ENCODE data around the gene ADAM12. TPM values are rescaled to one million over a fixed set of nuclear protein-coding genes. Genes with fewer than 3 reads are reported as not detected.

The ADAM12 gene
- total RNA-seq, 1 experiment from 2014 or later, result not detected

- intact Hi-C loops (cut with micrococcal nuclease; ENCODE audit: unreplicated experiment), result no loop called here
- BruUV-seq (replicated peaks), result no TSS peak
- Mint-ChIP-seq H3K27ac (ENCODE audit: unreplicated experiment) (no peak overlapping the region), H3K9me3 (ENCODE audit: low read depth, unreplicated experiment) (no peaks in the 10 kb centered on the region), H3K4me3 (ENCODE audit: low read depth, unreplicated experiment) (no peak overlapping the region), H3K36me3 (ENCODE audit: insufficient read depth, unreplicated experiment) (no peaks in the 10 kb centered on the region), H3K4me1 (ENCODE audit: low read depth, unreplicated experiment) (no peaks in the 10 kb centered on the region), H3K27me3 (ENCODE audit: unreplicated experiment) (no peaks in the 10 kb centered on the region)
- CTCF ChIA-PET, result no interaction called here
- TF ChIP-seq, protein P1, sequence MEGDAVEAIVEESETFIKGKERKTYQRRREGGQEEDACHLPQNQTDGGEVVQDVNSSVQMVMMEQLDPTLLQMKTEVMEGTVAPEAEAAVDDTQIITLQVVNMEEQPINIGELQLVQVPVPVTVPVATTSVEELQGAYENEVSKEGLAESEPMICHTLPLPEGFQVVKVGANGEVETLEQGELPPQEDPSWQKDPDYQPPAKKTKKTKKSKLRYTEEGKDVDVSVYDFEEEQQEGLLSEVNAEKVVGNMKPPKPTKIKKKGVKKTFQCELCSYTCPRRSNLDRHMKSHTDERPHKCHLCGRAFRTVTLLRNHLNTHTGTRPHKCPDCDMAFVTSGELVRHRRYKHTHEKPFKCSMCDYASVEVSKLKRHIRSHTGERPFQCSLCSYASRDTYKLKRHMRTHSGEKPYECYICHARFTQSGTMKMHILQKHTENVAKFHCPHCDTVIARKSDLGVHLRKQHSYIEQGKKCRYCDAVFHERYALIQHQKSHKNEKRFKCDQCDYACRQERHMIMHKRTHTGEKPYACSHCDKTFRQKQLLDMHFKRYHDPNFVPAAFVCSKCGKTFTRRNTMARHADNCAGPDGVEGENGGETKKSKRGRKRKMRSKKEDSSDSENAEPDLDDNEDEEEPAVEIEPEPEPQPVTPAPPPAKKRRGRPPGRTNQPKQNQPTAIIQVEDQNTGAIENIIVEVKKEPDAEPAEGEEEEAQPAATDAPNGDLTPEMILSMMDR (IDR thresholded peaks at IDR 0.05; ENCODE audit: unreplicated experiment), result no peak
- no peak for DNase-seq
Observed at GRCh38 chr10:126036515-126036914, 351.8 kb downstream of the ADAM12 start.

DNA sequence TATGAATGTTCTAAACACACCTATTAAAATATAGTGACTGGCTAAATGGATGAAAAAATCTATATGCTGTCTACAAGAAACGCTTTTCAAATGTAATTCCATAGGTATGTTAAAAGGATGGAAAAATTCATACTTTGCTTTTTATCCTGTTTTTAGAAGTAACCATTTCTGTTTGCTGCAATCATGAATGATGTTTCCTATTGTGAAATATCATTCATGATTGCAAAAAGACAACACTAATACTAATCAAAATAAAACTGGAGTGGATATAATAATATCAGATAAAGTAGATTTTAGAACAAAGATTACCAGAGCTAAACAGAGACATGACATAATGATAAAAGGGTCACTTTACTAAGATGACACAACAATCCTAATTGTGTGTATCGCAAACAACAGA, 353.7 kb downstream of the ADAM12 start:
- Mint-ChIP-seq H3K9me3 (ENCODE audit: low read depth, unreplicated experiment) (no peaks in the 10 kb centered on the region), H3K27ac (ENCODE audit: unreplicated experiment) (no peak overlapping the region), H3K27me3 (ENCODE audit: unreplicated experiment) (no peaks in the 10 kb centered on the region), H3K4me1 (ENCODE audit: low read depth, unreplicated experiment) (no peaks in the 10 kb centered on the region), H3K36me3 (ENCODE audit: insufficient read depth, unreplicated experiment) (no peaks in the 10 kb centered on the region), H3K4me3 (ENCODE audit: low read depth, unreplicated experiment) (no peak overlapping the region)
- no TSS peak for BruUV-seq (replicated peaks)
- TF ChIP-seq, protein P1 (IDR thresholded peaks at IDR 0.05; ENCODE audit: unreplicated experiment), result no peak
- no peak for DNase-seq
- intact Hi-C loops (cut with micrococcal nuclease; ENCODE audit: unreplicated experiment), result no loop called here
- CTCF ChIA-PET, result no interaction called here

DNA sequence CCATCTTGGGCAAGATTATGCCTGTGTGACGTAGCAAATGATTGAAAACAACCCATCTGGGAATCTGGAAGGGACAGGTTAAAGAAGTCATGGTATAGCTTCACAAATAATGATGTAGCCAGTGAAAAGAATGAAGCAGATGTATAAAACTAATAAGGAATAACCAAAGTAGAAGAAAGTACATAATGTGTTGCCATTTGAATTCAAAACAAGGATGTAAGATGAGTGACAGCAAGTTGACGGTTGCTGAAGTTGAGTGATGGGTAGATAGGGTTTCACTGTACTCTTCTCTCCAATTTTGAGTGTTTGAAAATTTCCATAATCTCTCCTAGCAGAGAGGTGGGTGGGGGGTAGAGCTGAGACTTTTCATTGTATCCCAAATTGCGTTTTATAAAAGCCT, 358.3 kb downstream of the ADAM12 start:
- CTCF ChIA-PET, result no interaction called here

GRCh38 chr10:126027692-126028091, 360.6 kb downstream of the ADAM12 start:
- no peaks in the 10 kb centered on the region for H3K36me3 Mint-ChIP-seq (ENCODE audit: insufficient read depth, unreplicated experiment)
- no peak overlapping the region for H3K27ac Mint-ChIP-seq (ENCODE audit: unreplicated experiment)
- H3K27me3 Mint-ChIP-seq (ENCODE audit: unreplicated experiment), result no peaks in the 10 kb centered on the region
- peaks cover 3% of the 10 kb centered on the region for H3K9me3 Mint-ChIP-seq (ENCODE audit: low read depth, unreplicated experiment)
- CTCF ChIA-PET, result no interaction called here
- intact Hi-C loops (cut with micrococcal nuclease; ENCODE audit: unreplicated experiment), result no loop called here
- no peak overlapping the region for H3K4me3 Mint-ChIP-seq (ENCODE audit: low read depth, unreplicated experiment)
- TF ChIP-seq, protein P1 (IDR thresholded peaks at IDR 0.05; ENCODE audit: unreplicated experiment), result no peak
- no TSS peak for BruUV-seq (replicated peaks)
- H3K4me1 Mint-ChIP-seq (ENCODE audit: low read depth, unreplicated experiment), result no peaks in the 10 kb centered on the region
- no peak for DNase-seq

More for the DNA sequence above, 358.3 kb downstream of the ADAM12 start:
- Mint-ChIP-seq H3K27me3 (ENCODE audit: unreplicated experiment) (no peaks in the 10 kb centered on the region), H3K4me3 (ENCODE audit: low read depth, unreplicated experiment) (no peak overlapping the region), H3K9me3 (ENCODE audit: low read depth, unreplicated experiment) (peaks cover 3% of the 10 kb centered on the region), H3K27ac (ENCODE audit: unreplicated experiment) (no peak overlapping the region), H3K4me1 (ENCODE audit: low read depth, unreplicated experiment) (no peaks in the 10 kb centered on the region), H3K36me3 (ENCODE audit: insufficient read depth, unreplicated experiment) (no peaks in the 10 kb centered on the region)
- intact Hi-C loops (cut with micrococcal nuclease; ENCODE audit: unreplicated experiment), result no loop called here
- TF ChIP-seq, protein P1 (IDR thresholded peaks at IDR 0.05; ENCODE audit: unreplicated experiment), result no peak
- BruUV-seq (replicated peaks), result no TSS peak
- DNase-seq, result no peak

Data from Calu3 (cell line).